Esophagus muscularis mucosa (tissue), 4 donors: ENCODE results near the gene PYDC1. TPM values are rescaled to one million over a fixed set of nuclear protein-coding genes. Genes with fewer than 3 reads are reported as not detected.

ENCODE experiments used
- DNase-seq: peaks from one replicate; pipeline ENCODE4 v3.0.0-alpha.2; 2017; ENCODE audit errors: extremely low spot score
- H3K27ac ChIP-seq, 4 donors: fragments of 200-600 bp; sonication (generic); replicated peaks in 1 of 4; 1 replicate in 3 of 4; 2 replicates in 1 of 4; pipeline ENCODE4 v1.5.1; 2016 to 2019; ENCODE audit warnings: mild to moderate bottlenecking in 1 of 4
- H3K27me3 ChIP-seq, 4 donors: fragments of 200-600 bp; sonication (generic); one replicate each; pipeline versions ENCODE4 v1.5.1 to v1.6.0; 2016 to 2019
- H3K36me3 ChIP-seq, 4 donors: fragments of 200-600 bp; sonication (generic); one replicate each; pipeline ENCODE4 v1.5.1; 2016 to 2019
- H3K4me1 ChIP-seq, 4 donors: fragments of 200-600 bp; sonication (generic); one replicate each; pipeline ENCODE4 v1.5.1; 2016 to 2019
- H3K4me3 ChIP-seq, 4 donors: fragments of 200-600 bp; sonication (generic); 1 replicate in 2 of 4; 2 replicates in 2 of 4; pipeline ENCODE4 v1.5.1; 2016 to 2019; ENCODE audit warnings: mild to moderate bottlenecking in 4 of 4, moderate library complexity in 1 of 4
- H3K9me3 ChIP-seq, 4 donors: fragments of 200-600 bp; sonication (generic); 1 replicate in 3 of 4; 2 replicates in 1 of 4; pipeline ENCODE4 v1.5.1; 2016 to 2019
- EP300 ChIP-seq: sonication (generic); formaldehyde crosslinking; IDR thresholded peaks from one replicate; pipeline ENCODE4 v1.6.1; 2017; ENCODE audit warnings: antibody characterized with exemption
- POLR2A ChIP-seq: fragments of 450-650 bp; IDR thresholded peaks from one replicate; pipeline ENCODE4 v1.6.1; 2017; ENCODE audit warnings: antibody characterized with exemption, moderate library complexity, mild to moderate bottlenecking, low read depth
- POLR2AphosphoS5 ChIP-seq, 2 donors: sonication (generic); formaldehyde crosslinking; IDR thresholded peaks; one replicate each; pipeline ENCODE4 v1.6.1; 2017; ENCODE audit warnings: antibody characterized with exemption in 2 of 2
- WGBS: methylation state at CpG from one replicate; pipeline ENCODE4 v1.1.5; 2018; 5-methylcytosine and 5-hydroxymethylcytosine counted together
- intact Hi-C: fragments of 100-400 bp; cut with DNase I; formaldehyde crosslinking; loops from one replicate; pipeline ENCODE4 v1.15.1; 2023
- total RNA-seq, 4 donors: library from RNA; depleted of rRNA; stranded (reverse); fragments of >200 nt; gene quantifications; one replicate each; pipeline versions ENCODE4 v1.1.0 to v1.2.1, GENCODE V29; 2016
- TF ChIP-seq, protein P1 (sequence below), 3 experiments: fragments of 200-600 bp in 2 of 3; fragments of 450-650 bp in 1 of 3; sonication (generic) in 2 of 3; IDR thresholded peaks; one replicate each; pipeline ENCODE4 v1.5.1; 2017 to 2019; ENCODE audit warnings: antibody characterized with exemption in 3 of 3, mild to moderate bottlenecking in 2 of 3, moderate library complexity in 1 of 3

PYDC1 gene
- total RNA-seq, 4 donors from 2014 or later, result not detected

DNA sequence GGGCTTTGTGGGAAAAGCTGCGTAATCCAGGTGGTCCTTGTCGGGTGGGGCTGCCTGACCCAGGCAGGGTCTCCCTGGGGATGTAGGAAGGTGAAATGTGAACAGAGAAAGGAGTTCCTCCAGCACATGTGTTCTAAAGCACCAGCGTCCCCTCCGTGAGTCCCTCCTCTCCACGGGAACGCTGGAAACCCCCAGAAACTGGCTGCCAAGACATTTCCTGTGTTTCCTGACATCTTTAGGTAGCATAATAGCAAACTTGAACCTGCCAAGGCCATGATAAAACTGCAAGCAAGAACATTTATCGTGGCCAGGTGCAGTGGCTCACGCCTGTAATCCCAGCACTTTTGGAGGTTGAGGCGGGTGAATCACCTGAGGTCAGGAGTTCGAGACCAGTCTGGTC lies 12.6 kb upstream of the PYDC1 start:
- no peak for DNase-seq
- TF ChIP-seq, protein P1, sequence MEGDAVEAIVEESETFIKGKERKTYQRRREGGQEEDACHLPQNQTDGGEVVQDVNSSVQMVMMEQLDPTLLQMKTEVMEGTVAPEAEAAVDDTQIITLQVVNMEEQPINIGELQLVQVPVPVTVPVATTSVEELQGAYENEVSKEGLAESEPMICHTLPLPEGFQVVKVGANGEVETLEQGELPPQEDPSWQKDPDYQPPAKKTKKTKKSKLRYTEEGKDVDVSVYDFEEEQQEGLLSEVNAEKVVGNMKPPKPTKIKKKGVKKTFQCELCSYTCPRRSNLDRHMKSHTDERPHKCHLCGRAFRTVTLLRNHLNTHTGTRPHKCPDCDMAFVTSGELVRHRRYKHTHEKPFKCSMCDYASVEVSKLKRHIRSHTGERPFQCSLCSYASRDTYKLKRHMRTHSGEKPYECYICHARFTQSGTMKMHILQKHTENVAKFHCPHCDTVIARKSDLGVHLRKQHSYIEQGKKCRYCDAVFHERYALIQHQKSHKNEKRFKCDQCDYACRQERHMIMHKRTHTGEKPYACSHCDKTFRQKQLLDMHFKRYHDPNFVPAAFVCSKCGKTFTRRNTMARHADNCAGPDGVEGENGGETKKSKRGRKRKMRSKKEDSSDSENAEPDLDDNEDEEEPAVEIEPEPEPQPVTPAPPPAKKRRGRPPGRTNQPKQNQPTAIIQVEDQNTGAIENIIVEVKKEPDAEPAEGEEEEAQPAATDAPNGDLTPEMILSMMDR (IDR thresholded peaks at IDR 0.05), result no peak
- TF ChIP-seq POLR2AphosphoS5 (IDR thresholded peaks at IDR 0.05), result no peak
- TF ChIP-seq EP300, result no peak
- no peak for TF ChIP-seq POLR2A
- peaks cover 0 to 5% (median 0%) of the 10 kb centered on the region in 4 donors for H3K4me1 ChIP-seq
- intact Hi-C loops, result no loop called here
- no peaks in the 10 kb centered on the region for H3K36me3 ChIP-seq
- peaks cover 0 to 4% (median 0%) of the 10 kb centered on the region in 4 donors for H3K27me3 ChIP-seq
- no peaks in the 10 kb centered on the region for H3K9me3 ChIP-seq
- H3K27ac ChIP-seq, result no peak overlapping the region
- WGBS, result 47% methylated on average over 10 of the region's 10 CpGs
- H3K4me3 ChIP-seq, result no peak overlapping the region

DNA sequence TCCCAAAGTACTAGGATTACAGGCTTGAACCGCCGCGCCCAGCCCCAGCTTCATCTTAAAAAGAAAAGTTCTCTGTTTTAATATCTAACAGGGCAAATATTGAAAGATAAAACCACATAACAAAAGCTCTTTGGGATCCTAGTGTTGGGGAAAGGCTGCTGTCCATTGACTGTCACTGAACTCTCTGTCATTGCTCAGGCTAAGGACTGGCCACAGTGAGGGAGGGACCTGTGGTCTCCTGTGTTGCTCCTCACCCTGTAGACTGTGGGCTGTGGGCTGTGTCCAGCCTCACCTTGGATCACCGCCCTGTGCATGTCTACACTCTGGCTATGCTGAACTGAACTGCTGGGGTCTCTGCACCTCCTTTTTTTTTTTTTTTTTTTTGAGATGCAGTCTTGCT lies 11.3 kb upstream of the PYDC1 start:
- WGBS, result 92% methylated on average over 4 of the region's 4 CpGs
- DNase-seq, result no peak
- Histone ChIP-seq H3K36me3 (no peaks in the 10 kb centered on the region), H3K27ac (no peak overlapping the region), H3K4me1 (peaks cover 0 to 5% (median 0%) of the 10 kb centered on the region in 4 donors), H3K9me3 (no peaks in the 10 kb centered on the region), H3K4me3 (no peak overlapping the region), H3K27me3 (peaks cover 0 to 16% (median 0%) of the 10 kb centered on the region in 4 donors)
- no peak for TF ChIP-seq POLR2A
- TF ChIP-seq, protein P1 (IDR thresholded peaks at IDR 0.05), result no peak
- TF ChIP-seq EP300, result no peak
- no peak for TF ChIP-seq POLR2AphosphoS5 (IDR thresholded peaks at IDR 0.05)
- intact Hi-C loops, result no loop called here

DNA sequence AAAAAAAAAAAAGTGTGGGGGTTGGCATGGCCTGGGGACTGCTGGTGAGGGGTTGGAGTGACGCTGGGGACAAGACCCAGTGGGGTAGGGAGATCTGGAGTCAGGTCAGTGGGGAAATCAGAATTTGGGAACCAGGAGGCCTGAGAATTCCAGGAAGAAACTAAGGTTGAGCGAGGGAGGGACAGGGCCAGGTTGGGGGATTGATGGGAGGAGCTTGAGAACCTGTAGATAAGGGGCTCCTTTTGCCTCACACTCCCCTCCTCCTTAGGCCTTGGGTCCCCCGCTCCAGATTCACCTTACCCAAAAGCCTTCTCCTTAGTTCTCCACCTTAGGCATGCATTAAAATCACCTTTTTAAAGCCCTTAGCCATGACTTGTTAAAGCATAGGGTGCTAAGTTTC lies 8.3 kb upstream of the PYDC1 start:
- no peak overlapping the region for H3K4me3 ChIP-seq
- no peaks in the 10 kb centered on the region for H3K36me3 ChIP-seq
- H3K27me3 ChIP-seq, result peaks cover 0 to 39% (median 0%) of the 10 kb centered on the region in 4 donors
- TF ChIP-seq, protein P1 (IDR thresholded peaks at IDR 0.05), result no peak
- TF ChIP-seq EP300 (no peak), POLR2A (no peak), POLR2AphosphoS5 (IDR thresholded peaks at IDR 0.05) (no peak)
- H3K9me3 ChIP-seq, result no peaks in the 10 kb centered on the region
- WGBS, result 90% methylated on average over 3 of the region's 3 CpGs
- no peak overlapping the region for H3K27ac ChIP-seq
- DNase-seq, result no peak
- peaks cover 0 to 5% (median 0%) of the 10 kb centered on the region in 4 donors for H3K4me1 ChIP-seq
- intact Hi-C loops, result no loop called here

DNA sequence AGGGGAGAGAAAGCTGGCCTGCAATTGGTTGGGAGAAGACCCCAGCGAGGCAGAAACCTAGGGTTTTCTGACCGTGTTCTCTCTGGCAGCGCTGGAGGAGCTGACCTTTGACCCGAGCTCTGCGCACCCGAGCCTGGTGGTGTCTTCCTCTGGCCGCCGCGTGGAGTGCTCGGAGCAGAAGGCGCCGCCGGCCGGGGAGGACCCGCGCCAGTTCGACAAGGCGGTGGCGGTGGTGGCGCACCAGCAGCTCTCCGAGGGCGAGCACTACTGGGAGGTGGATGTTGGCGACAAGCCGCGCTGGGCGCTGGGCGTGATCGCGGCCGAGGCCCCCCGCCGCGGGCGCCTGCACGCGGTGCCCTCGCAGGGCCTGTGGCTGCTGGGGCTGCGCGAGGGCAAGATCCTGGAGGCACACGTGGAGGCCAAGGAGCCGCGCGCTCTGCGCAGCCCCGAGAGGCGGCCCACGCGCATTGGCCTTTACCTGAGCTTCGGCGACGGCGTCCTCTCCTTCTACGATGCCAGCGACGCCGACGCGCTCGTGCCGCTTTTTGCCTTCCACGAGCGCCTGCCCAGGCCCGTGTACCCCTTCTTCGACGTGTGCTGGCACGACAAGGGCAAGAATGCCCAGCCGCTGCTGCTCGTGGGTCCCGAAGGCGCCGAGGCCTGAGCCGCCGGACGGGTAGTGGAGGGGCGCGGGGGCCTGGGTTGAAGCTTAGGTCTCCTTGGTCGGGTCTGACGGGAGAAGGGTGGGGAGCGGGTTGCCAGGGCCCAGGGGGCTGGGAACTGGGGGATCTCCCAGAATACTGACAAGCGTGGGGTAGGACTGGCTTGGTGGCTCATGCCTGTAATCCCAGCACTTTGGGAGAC lies 7.4 kb upstream of the PYDC1 start:
- intact Hi-C loops, result no loop called here
- Histone ChIP-seq H3K4me1 (peaks cover 0 to 2% (median 0%) of the 10 kb centered on the region in 4 donors), H3K27ac (no peak overlapping the region), H3K4me3 (no peak overlapping the region), H3K27me3 (peaks cover 0 to 45% (median 4%) of the 10 kb centered on the region in 4 donors), H3K36me3 (no peaks in the 10 kb centered on the region), H3K9me3 (no peaks in the 10 kb centered on the region)
- 90% methylated on average over 30 of the region's 80 CpGs for WGBS
- no peak for DNase-seq
- TF ChIP-seq POLR2AphosphoS5 (IDR thresholded peaks at IDR 0.05) (no peak), POLR2A (no peak), EP300 (no peak)
- TF ChIP-seq, protein P1 (IDR thresholded peaks at IDR 0.05), result no peak
